GF-D8 (cell line): ENCODE data around the gene HYPK.

Source experiments
- DNase-seq: peaks from one replicate; lab custom pipeline; 2025; lab: John Stamatoyannopoulos, UW

The HYPK gene, protein sequence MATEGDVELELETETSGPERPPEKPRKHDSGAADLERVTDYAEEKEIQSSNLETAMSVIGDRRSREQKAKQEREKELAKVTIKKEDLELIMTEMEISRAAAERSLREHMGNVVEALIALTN

GRCh38 chr15:43800286-43801141, at the start of gene HYPK:
Gene HYPK (plus strand): TSS chr15:43800599. CDS start chr15:43800623, 24 bp downstream.
- DNase-seq: peak; percentile 31

DNA sequence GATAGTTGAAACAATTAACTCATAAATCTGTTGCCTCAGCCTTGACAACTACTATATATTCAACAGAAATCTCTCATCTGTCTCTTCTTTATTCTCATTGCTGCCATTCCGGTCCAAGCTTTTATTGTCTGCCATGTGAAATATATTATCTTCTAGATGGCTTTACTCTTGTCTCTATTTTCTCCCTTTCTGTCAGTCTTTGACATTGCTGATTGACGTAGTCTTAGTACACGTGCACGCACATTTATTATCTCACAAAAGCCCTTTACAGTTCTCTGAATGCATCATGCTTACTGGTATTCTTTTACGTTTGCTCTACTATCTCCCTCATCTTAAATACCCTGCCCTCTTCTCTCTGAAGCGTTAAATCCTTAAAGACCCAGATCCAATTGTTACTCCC, 48.5 kb upstream of the HYPK start:
- no peak for DNase-seq

DNA sequence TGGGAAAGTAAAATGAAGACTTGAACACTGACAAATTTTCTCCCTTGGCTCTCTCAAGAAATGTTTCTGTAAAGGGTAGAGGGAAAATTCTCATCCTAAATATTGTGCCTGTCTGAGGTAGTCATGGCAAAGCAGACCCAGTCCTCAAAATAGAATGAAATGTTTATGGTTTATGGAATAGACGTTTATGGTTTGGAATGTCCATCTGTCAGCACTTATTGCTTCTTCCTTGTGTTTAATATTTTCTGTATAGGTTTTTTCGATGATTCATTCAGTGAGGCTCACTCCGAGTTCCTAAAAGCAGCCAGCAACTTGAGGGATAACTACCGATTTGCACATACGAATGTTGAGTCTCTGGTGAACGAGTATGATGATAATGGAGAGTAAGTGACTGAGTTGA, 37.6 kb upstream of the HYPK start:
- no peak for DNase-seq

- no peak for DNase-seq
These were observed 36.5 kb upstream of the HYPK start for GRCh38 chr15:43763819-43764446.

- DNase-seq: no peak
These were observed 30.7 kb upstream of the HYPK start for GRCh38 chr15:43769584-43770228.

DNA sequence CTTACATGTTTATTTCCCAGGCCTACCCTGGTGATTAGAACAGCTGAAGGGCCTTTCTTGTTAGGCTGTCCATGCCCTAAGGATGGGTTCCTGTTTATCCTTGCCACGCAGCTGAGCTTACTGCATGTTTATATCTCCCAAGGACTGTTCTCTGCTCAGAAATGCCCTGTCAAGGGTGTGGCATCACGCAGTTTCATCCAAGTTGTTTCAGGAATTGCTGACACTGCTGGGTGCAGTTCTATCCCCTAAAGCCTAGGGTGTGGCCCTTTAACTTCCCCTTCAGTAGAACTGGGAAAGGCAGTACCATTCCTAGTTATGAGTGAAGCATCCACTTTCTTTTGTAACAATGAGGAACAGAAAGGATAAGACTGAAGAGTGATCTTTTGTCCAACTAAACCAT, 28.6 kb upstream of the HYPK start:
- no peak for DNase-seq

DNA sequence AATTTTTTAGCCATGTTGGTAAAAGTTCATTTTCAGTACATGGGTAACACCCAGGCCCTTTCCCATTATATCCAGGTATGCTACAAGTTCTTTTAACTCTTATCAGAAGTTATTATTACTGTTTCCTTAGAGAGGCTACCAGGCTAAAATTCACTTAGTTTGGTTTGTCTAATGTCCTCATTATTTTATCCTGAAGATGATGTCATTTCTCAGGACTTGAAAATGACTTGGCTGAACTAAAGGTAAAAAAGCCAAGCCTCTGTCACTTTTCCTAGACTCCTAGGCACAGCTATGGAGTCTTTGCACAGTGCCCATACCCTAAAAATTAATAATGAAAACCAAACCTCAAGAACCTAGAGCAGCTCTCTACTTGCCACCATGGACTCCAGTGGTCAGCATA, 27.8 kb upstream of the HYPK start:
- DNase-seq: no peak

DNA sequence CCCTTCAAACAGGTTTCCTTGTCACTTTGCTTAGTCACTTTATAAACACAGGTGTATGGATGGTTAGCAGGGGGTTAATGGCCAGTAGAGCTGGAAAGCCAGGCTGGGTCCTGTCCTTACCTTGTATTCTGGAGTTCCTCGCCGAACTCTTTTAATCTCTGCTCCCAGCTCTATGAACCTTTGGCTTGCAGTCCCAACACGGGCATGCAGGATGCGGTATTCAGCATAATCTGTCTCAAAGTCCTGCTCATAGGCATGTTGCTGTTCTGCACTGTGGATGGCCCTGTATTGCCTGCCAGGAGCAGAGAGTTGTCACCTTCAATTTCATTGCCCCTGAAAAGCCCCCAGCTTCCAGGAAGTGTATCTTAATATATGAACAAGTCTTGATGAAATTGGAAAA, 26.3 kb upstream of the HYPK start:
- DNase-seq: no peak

DNA sequence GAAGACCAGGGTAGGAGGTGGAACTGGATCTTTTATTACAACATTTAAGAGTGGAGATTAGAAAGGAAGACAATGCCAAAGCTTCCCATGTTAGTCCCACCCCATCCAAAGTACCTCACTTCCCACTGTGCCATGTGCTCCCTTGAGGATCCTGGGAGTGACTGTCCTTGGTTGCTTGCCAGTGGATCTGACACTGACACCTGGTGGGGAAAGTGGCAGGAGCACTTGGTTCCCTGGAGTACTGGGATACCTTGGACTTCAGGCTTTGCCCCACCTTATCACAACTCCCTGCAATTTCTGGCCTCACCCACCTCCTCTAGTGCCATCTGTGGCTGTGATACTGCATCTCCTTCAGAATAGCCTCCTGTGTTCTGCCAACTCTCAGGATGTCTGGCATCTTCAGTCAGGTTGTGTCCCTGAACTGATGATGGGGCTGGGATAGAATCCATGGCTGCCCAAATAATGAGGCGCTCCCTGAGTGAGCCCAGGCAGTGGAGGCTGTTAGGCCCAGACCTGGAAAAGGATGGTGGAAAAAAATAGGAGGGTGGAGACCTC, 24.9 kb upstream of the HYPK start:
- DNase-seq: no peak

DNA sequence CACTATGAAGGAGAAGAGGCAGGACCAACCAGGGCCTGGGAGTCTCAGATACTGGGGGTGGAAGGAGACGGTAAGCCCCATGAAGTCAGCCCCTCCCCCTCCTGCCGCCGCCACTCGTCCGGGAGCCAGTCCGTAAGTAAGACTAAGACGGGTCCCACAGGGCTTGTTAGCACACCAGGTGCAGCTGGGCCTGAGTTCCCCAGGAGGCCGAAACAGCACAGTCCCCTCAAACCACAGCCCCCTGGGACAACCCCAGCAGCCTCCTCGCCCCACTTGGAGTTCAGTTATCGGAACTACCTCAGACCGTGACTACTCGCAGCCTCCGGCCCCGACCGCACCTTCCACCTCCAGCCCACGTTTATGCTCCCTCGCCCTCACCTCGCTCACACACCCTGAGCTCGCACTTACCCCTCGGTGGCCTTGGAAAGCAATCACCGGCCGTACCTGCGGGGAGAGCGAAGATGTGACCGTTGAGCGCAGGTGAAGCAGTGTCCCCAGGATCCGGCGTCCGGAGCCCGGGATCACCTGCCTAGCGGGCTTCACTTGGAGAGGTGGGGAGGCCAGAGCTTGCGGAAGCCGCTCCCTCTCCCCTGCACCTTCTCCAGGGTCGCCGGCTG, 24.2 kb upstream of the HYPK start:
- DNase-seq: no peak

GRCh38 chr15:43776718-43777266, 23.6 kb upstream of the HYPK start, which contains the start of gene ELL3:
Gene ELL3 (minus strand): TSS chr15:43776966. CDS start chr15:43776901, 65 bp downstream.
- peak; percentile 29 for DNase-seq

- peak; percentile 52 for DNase-seq
These were observed 23.0 kb upstream of the HYPK start for GRCh38 chr15:43777267-43777914.

- no peak for DNase-seq
These were observed 21.4 kb upstream of the HYPK start for GRCh38 chr15:43779016-43779415.

- no peak for DNase-seq
These were observed 11.0 kb upstream of the HYPK start for GRCh38 chr15:43789409-43789808.

DNA sequence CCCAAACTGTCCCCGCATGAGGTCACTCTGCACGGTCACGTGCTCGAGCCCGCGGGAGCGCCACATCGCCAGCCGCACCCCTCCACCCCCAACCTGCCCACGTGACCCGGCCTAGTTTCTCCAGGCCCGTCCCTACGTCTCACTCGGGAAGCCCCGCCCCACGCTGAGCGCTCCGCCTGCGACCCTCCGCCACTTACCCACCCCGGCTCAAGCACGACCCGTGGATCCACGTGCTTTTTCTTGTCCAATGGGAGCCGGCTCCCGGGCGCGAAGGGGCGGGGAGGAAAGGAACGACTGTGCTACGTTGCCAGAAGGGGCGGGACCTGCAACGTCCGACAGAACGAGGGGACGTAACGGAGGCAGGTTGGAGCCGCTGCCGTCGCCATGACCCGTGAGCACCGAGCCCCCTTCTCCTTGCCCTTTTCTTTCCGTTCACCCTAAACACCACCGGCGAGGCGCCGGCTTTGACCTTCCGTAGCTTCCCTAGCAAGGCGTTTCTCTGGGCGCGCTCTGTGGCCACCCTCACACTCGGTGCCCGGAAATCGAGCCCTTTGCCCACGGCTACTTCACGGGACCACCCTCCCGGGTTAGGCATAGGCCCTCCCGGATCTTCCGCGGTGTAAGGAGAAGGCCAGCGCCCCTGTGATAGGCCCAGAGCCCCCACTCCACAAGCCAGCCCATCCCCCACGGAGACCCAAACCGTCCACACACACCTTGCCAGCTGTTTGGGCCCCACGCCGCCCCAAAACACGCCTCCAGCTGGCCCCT, 8.2 kb upstream of the HYPK start, which contains the start of gene SERF2:
Gene SERF2, plus strand, starts transcription at position 328 of the 768 bp plus-strand sequence. Its CDS starts 57 bp downstream, at position 385.
- DNase-seq: peak; percentile 83

DNA sequence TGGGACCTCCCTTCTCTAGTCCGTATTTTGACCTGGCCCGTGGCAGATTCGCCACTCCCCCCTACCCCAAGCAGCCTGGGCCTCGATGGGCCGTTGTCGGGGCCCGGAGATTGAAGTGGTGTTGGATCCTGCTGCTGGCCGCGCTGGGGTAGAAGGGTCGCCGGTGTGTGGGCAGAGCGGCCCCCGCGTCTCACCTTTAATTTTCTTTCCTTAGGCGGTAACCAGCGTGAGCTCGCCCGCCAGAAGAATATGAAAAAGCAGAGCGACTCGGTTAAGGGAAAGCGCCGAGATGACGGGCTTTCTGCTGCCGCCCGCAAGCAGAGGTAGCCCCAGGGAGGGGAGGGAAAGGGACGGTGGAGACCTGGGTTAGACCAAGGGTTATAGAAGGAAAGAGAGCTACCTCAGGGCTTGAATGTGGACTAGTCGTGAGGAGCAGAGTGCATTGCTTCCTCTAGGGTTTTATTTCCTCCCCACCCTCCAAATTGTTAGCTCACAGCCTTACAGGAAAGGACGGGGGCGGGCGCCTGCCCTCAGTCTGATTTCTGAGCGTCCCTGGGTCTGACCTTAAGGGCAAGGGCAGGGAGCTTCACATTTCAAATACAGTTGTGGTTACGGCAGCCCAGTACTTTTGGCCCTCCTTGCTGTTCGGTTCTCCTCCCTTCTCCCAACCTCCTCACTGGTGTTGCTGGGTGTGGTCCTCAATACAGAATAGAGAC, 7.5 kb upstream of the HYPK start:
- DNase-seq: no peak

GRCh38 chr15:43793647-43794046, 6.8 kb upstream of the HYPK start:
- DNase-seq: no peak

DNA sequence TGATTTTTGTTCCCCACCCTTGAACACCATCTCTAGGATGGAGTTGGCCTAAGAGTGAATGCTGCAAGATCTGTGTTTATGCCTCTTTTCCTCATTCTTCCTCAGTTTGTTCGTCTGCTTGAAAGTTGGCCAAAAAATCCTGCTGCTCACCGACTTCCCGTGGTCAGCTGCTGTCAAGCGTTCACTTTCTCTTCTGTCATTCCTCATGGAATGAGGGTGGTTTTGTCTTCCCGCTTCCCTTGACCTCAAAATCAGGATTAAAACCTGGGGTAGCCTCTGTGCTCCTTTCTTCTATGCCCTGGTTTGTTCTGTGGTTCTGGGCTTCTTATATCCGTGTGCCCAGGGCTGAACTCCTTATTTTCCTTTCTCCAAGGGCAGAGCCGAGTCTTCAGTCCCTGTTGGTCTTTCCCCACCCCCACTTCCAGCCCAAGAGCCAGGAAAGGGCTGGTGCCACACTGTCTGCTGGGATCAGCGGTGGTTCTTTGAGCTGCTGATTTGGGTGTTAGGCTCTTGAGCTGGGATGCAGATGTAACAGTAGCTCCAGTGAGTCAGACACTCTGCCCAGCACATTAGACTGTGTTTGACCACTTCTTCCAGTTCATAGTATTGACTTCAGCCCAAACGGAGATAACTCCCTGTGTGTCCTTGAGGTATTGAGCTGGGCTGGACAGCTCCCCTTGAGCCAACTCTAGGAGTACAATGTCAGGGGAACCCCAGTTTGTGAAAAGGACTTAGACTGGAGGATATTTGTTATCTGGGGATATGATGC, 5.9 kb upstream of the HYPK start:
- no peak for DNase-seq

GRCh38 chr15:43795197-43795596, 5.2 kb upstream of the HYPK start:
- no peak for DNase-seq
